Liver (tissue), 3 donors: ENCODE data around the gene ZDHHC14.

Experiments
- CTCF ChIP-seq: fragments of 150-350 bp; IDR thresholded peaks from 2 replicates; pipeline ENCODE4 v1.5.1; 2017; ENCODE audit warnings: improper control_type of control experiment, low read depth, low read length; ENCODE audit not compliant: missing input control
- FOXA1 ChIP-seq: IDR thresholded peaks from 2 replicates; pipeline ENCODE4 v1.6.1; 2016; ENCODE audit warnings: antibody characterized with exemption
- GABPA ChIP-seq, 2 donors: IDR thresholded peaks in 1 of 2; conservative IDR thresholded peaks in 1 of 2; 2 replicates each; pipeline ENCODE4 v1.6.1; 2016; ENCODE audit warnings: antibody characterized with exemption in 2 of 2, mild to moderate bottlenecking in 1 of 2, moderate library complexity in 1 of 2
- RAD21 ChIP-seq, 2 donors: IDR thresholded peaks; 2 replicates each; pipeline ENCODE4 v1.6.1; 2016; ENCODE audit warnings: antibody characterized with exemption in 2 of 2, mild to moderate bottlenecking in 2 of 2
- SP1 ChIP-seq: IDR thresholded peaks from 2 replicates; pipeline ENCODE4 v1.6.1; 2018; ENCODE audit warnings: antibody characterized with exemption, mild to moderate bottlenecking
- TAF1 ChIP-seq: conservative IDR thresholded peaks from 2 replicates; pipeline ENCODE4 v1.6.1; 2016; ENCODE audit warnings: antibody characterized with exemption, mild to moderate bottlenecking
- TF ChIP-seq, protein P1 (sequence below): IDR thresholded peaks from 2 replicates; pipeline ENCODE4 v1.6.1; 2016; ENCODE audit warnings: antibody characterized with exemption
- TF ChIP-seq, protein P2 (sequence below): IDR thresholded peaks from 2 replicates; pipeline ENCODE4 v1.6.1; 2016; ENCODE audit warnings: antibody characterized with exemption, mild to moderate bottlenecking
- donor health status: healthy.
- donor health status: healthy.

- TF ChIP-seq CTCF: no peak
- TF ChIP-seq, protein P1, sequence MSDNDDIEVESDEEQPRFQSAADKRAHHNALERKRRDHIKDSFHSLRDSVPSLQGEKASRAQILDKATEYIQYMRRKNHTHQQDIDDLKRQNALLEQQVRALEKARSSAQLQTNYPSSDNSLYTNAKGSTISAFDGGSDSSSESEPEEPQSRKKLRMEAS: no peak
- TF ChIP-seq RAD21 (IDR thresholded peaks at IDR 0.05): no peak
- TF ChIP-seq TAF1: no peak
- no peak for TF ChIP-seq GABPA (IDR thresholded peaks at IDR 0.05 in 1 of 2, conservative IDR thresholded peaks at IDR 0.05 in 1 of 2)
- no peak for TF ChIP-seq SP1
- TF ChIP-seq, protein P2, sequence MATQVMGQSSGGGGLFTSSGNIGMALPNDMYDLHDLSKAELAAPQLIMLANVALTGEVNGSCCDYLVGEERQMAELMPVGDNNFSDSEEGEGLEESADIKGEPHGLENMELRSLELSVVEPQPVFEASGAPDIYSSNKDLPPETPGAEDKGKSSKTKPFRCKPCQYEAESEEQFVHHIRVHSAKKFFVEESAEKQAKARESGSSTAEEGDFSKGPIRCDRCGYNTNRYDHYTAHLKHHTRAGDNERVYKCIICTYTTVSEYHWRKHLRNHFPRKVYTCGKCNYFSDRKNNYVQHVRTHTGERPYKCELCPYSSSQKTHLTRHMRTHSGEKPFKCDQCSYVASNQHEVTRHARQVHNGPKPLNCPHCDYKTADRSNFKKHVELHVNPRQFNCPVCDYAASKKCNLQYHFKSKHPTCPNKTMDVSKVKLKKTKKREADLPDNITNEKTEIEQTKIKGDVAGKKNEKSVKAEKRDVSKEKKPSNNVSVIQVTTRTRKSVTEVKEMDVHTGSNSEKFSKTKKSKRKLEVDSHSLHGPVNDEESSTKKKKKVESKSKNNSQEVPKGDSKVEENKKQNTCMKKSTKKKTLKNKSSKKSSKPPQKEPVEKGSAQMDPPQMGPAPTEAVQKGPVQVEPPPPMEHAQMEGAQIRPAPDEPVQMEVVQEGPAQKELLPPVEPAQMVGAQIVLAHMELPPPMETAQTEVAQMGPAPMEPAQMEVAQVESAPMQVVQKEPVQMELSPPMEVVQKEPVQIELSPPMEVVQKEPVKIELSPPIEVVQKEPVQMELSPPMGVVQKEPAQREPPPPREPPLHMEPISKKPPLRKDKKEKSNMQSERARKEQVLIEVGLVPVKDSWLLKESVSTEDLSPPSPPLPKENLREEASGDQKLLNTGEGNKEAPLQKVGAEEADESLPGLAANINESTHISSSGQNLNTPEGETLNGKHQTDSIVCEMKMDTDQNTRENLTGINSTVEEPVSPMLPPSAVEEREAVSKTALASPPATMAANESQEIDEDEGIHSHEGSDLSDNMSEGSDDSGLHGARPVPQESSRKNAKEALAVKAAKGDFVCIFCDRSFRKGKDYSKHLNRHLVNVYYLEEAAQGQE: no peak
- no peak for TF ChIP-seq FOXA1
Observed at GRCh38 chr6:157453978-157454377, 73.0 kb downstream of the ZDHHC14 start.
